Urothelium cell line (cell line): ENCODE measurements around the gene EIF3J.
"Not testable (repeated sequence)": the region's sequence is repeated elsewhere in the genome, so short reads cannot be mapped to it uniquely, and the experiment has no call there.

Experiments
- DNase-seq: peaks from one replicate; pipeline ENCODE4 v3.0.0; 2011; ENCODE audit warnings: low spot score, mixed read lengths
- FAIRE-seq: peaks from 2 replicates; lab custom pipeline; 2011; peaks lifted over from hg19 to GRCh38; lab: Jason Lieb, UNC

The EIF3J gene

GRCh38 chr15:44541282-44541958 lies 4.5 kb downstream of the EIF3J start:
- FAIRE-seq (no peak), DNase-seq (peak; percentile 11)

GRCh38 chr15:44542596-44542995 lies 5.6 kb downstream of the EIF3J start:
- FAIRE-seq, result no peak

GRCh38 chr15:44544745-44545144 lies 7.8 kb downstream of the EIF3J start:
- DNase-seq, FAIRE-seq: not testable (repeated sequence)

More at GRCh38 chr15:44542596-44542995, 5.6 kb downstream of the EIF3J start:
- no peak for DNase-seq

- FAIRE-seq, result no peak
- no peak for DNase-seq
Observed at GRCh38 chr15:44545913-44546802, 9.2 kb downstream of the EIF3J start.

- not testable (repeated sequence) for DNase-seq, FAIRE-seq
Observed at GRCh38 chr15:44549152-44549551, 12.2 kb downstream of the EIF3J start.

- FAIRE-seq (no peak), DNase-seq (no peak)
Observed at GRCh38 chr15:44550256-44550655, 13.3 kb downstream of the EIF3J start.

GRCh38 chr15:44550734-44551133 lies 13.8 kb downstream of the EIF3J start:
- FAIRE-seq, result no peak
- DNase-seq, result no peak

GRCh38 chr15:44554934-44555723 lies 18.2 kb downstream of the EIF3J start:
- DNase-seq, result no peak
- no peak for FAIRE-seq

- FAIRE-seq, DNase-seq: not testable (repeated sequence)
Observed at GRCh38 chr15:44560926-44561325, 24.0 kb downstream of the EIF3J start.

- DNase-seq (no peak), FAIRE-seq (no peak)
Observed at GRCh38 chr15:44565387-44566154, 28.6 kb downstream of the EIF3J start.

GRCh38 chr15:44566155-44566540 lies 29.2 kb downstream of the EIF3J start:
- FAIRE-seq (no peak), DNase-seq (no peak)

- FAIRE-seq (no peak), DNase-seq (no peak)
Observed at GRCh38 chr15:44568338-44568737, 31.4 kb downstream of the EIF3J start.

- FAIRE-seq, result no peak
Observed at GRCh38 chr15:44569316-44569715, 32.4 kb downstream of the EIF3J start.

GRCh38 chr15:44570361-44570760 lies 33.4 kb downstream of the EIF3J start:
- DNase-seq (no peak), FAIRE-seq (no peak)

More at GRCh38 chr15:44569316-44569715, 32.4 kb downstream of the EIF3J start:
- DNase-seq, result no peak

GRCh38 chr15:44573386-44573785 lies 36.4 kb downstream of the EIF3J start:
- DNase-seq, result no peak
- no peak for FAIRE-seq

- DNase-seq (no peak), FAIRE-seq (no peak)
Observed at GRCh38 chr15:44574734-44575133, 37.8 kb downstream of the EIF3J start.

GRCh38 chr15:44580105-44580504 lies 43.2 kb downstream of the EIF3J start:
- no peak for DNase-seq
- no peak for FAIRE-seq

- DNase-seq (peak; percentile 68), FAIRE-seq (peak; percentile 32)
Observed at GRCh38 chr15:44584162-44584749, 47.3 kb downstream of the EIF3J start.

GRCh38 chr15:44585633-44586032 lies 48.7 kb downstream of the EIF3J start:
- DNase-seq, result no peak
- FAIRE-seq, result no peak

GRCh38 chr15:44588541-44588940 lies 51.6 kb downstream of the EIF3J start:
- DNase-seq, result no peak
- no peak for FAIRE-seq
